ENCODE measurements around the gene MAP2K6.

The MAP2K6 gene

DNA sequence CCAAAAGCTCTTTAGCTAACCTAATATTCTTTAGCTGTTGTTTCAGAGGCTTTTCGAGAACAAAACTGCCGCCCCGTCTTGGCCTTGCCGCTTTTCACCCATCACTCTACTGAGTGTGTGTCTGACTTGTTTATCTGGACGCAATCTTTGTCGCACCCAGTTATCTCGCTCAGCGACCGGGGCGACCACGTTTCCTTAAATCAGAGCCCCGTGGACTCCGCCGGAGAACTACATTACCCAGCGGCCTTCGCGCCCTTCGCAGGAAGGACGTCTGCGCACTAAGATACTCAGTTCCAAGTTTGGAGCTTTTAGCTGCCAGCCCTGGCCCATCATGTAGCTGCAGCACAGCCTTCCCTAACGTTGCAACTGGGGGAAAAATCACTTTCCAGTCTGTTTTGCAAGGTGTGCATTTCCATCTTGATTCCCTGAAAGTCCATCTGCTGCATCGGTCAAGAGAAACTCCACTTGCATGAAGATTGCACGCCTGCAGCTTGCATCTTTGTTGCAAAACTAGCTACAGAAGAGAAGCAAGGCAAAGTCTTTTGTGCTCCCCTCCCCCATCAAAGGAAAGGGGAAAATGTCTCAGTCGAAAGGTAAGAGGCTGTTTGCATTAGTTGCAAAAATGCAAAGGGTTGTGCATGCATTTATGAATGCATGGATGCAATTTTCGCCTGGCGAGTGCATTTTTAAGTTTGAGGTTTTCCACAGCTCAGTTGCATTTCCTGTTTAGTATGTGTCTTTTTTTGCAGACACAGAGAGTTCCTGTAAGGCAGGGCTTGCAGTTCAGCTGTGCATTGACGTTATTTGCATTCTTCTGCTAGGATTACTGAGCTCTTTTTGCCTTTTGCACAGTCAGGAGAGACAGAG is at the start of gene MAP2K6:
Gene MAP2K6, plus strand, starts transcription at position 290 of the 867 bp plus-strand sequence. Its CDS starts 288 bp downstream, at position 578.
- no peak for DNase-seq

GRCh38 chr17:69367298-69367697 is 47.2 kb upstream of the MAP2K6 start:
- DNase-seq = no peak

GRCh38 chr17:69373069-69373468 is 41.4 kb upstream of the MAP2K6 start:
- no peak for DNase-seq

GRCh38 chr17:69375229-69375628 is 39.3 kb upstream of the MAP2K6 start:
- no peak for DNase-seq

DNA sequence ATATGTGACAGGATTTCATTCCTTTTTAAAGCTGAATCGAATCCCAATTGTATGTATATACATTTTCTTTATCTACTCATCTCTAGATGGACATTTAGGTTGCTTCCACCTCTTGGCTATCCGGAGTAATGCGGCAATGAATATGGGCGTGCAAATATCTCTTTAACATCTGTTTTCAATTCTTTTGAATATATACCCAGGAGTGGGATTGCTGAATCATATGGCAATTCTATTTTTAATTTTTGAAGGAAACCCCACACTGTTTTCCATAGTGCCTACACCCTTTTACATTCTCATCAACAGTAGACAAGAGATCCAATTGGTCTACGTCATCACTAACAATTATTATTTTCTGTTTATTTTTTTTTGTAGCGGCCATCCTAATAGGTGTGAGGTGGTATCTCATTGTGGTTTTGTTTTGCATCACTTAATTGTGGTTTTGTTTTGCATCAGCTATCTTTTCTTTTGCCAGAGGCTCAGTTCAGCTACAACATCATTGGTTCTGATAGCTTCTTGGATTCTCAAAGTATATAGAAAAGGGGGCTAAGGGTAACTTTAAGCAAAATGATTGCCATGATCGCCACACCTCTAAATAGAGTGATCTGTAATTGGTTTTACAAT is 25.6 kb upstream of the MAP2K6 start:
- no peak for DNase-seq

GRCh38 chr17:69390795-69391501 is 23.5 kb upstream of the MAP2K6 start:
- DNase-seq = no peak

- no peak for DNase-seq
Observed at GRCh38 chr17:69401251-69401650, 13.2 kb upstream of the MAP2K6 start.

DNA sequence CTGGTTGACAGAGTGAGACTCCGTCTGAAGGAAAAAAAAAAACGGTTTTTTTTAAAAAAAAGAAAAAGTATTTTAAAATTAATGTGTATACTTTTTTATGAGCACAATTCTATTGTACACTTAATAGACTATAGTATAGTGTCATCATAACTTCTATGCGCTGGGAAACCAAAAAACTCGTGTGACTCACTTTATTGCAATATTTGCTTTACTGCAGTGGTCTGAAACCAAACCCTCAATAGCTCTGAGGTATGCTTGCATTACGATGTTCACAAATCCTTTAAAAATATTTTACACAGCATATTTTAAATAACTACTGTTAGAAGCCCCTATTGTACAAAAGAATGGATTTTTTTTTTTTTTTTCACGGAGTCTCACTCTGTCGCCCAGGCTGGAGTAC is 12.4 kb upstream of the MAP2K6 start:
- DNase-seq = no peak

- no peak for DNase-seq
Observed at GRCh38 chr17:69404399-69404798, 10.1 kb upstream of the MAP2K6 start.

DNA sequence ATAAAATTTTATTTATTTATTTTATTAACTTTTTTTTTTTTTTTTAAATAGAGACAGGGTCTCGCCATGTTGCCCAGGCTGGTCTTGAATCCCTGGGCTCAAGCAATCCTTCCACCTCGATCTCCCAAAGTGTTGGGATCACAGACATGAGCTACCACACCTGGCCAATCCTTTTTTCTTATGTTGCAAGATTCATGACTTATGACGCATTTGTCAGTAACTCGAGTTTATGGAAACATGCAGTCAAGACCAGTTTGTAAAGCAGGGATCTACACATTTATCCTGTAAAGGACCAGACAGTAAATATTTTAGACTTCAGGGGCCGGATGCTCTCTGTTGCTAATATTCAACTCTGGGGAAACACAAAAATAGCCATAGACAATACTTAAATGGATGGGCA is 9.4 kb upstream of the MAP2K6 start:
- no peak for DNase-seq

DNA sequence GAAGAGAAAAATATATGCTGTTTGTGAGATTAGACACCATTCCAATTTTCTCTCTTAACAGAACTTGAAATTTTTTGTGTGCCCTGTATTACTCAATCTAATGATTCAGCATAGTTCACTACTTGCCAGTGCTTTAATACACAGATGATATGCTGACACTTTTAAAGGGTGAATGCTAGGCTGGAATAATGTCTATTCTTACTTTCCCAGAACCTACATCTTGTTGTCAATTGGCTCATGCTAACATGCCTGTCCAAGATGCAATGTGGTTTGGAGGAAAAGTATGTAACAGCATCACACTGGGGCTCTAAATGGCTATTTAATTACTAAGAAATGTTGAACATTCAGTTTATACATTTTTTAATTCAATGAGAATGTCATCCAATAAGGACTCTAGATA is 7.6 kb upstream of the MAP2K6 start:
- DNase-seq = no peak

- no peak for DNase-seq
Observed at GRCh38 chr17:69407759-69408158, 6.7 kb upstream of the MAP2K6 start.

DNA sequence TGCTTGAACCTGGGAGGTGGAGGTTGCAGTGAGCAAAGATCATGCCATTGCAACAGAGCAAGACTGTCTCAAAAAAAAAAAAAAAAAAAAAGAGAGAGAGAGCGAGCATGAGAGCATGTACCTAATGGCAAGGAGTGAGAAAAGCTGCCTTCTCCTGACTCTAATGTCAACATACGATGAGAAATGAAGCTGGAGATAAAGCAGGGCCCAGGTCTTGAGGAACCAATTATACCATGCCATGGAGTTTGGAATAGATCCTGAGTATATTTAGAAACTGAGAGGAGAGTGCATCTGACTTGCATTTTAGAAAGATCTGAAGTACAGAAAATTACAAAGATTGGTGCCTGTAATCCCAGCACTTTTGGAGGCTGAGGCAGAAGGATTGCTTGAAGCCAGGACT is 3.8 kb upstream of the MAP2K6 start:
- DNase-seq = no peak

DNA sequence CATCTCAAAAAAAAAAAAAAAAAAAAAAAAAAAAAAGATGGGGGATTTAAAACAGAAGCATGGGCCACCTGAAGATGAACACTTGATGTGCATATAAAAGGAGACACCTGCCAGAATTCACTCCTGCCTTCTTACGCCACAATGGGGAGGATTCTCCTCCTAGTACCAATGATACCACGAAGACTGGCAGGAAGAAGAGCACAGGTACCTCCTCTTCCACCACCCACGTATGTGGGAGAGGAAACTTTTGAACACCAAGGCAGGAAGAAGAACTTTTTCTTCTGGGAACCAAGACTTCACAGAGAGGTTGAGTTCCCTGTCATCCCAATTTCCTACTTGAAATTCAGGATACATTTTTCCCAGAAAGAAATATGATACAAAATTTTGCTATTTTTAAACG is 2.7 kb upstream of the MAP2K6 start:
- DNase-seq = no peak

- no peak for DNase-seq
Observed at GRCh38 chr17:69412251-69412671, 2.2 kb upstream of the MAP2K6 start.

DNA sequence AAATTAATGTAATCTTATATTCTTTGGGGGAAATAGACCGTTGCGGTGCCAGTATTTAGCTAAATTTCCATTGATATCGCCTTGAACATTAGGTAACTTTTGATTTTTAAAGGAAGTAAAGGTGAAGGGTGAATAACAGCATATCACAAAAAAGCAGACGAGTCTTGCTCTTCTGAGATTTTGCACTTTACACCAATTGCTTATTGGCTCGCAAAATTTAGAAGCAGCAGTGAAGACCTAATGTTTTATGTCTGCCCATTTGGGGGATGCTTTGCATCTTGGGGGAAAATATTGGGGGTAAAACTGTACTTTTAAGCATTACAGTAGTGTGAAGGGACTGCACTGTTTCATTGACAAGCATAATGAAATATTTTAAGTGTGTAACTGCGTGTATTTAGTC is 934 bp downstream of the MAP2K6 start:
- DNase-seq = no peak

DNA sequence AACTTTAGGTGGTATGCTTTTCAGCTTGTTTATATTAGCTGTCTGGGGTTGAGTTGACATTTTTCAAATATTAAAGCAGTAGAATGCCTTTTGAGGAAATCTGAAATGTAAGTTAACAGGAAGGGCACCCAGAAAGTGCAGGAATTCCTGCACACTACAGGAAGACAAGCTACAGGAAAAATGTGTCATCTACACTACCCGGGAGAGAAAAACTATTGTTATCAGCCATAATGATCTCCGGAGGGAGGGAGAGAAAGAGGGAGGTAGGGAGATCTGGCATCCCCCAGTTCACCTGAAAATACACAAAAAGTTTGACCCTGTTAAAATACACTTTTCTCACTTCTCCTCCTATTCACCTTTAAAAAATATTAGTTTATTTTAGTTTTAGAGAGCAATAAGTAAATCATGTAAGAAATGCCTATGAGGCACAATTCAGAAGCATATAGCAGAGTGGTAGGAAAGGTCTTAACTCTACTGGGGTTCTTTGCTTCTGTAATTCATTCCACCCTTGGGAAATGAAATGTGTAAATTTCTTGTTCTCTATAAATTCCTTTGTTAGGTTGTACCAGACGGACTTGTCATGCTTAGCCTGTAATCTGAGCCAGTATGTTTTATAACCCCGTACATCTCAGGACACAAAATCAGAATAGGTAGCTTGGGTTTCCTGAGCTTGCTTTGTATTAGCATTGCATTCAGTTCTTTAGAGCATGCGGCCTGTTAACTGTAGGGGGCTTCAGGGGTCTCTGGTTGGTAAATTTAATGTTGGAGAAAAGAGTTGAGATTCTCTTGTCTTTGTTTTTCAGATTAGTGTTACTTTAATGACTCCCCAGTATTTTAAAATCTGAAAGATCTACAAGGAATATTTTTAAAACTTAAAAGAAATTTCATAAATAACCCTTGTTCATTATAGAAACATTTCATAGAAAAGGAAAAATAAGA is 3.3 kb downstream of the MAP2K6 start:
- no peak for DNase-seq

DNA sequence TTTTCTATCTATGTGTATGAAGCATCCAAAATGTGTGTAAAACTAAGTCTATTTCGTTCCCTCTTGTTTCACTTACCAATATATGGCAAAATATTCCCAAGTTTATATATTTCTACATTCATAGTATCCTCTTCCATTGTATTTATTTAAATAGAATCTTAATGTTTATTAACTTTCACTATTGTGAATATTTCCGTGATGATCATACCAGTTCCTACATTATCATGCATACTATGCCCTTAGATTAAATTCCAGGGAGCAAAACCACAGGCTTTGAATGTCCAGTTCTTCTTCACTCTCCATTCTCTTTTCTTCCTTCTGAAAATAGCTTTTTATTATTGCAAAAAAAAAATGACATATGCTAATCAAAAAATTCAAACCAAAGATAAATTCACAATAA is 4.0 kb downstream of the MAP2K6 start:
- DNase-seq = no peak

GRCh38 chr17:69423450-69423849 is 9.0 kb downstream of the MAP2K6 start:
- DNase-seq = no peak

- no peak for DNase-seq
Observed at GRCh38 chr17:69424287-69425041, 10.0 kb downstream of the MAP2K6 start.

GRCh38 chr17:69425978-69426377 is 11.5 kb downstream of the MAP2K6 start:
- no peak for DNase-seq

All from NCI-H226 (cell line).